ENCODE results near the gene SCRG1. TPM values are rescaled to one million over a fixed set of nuclear protein-coding genes. Genes with fewer than 3 reads are reported as not detected.

SCRG1 gene
- total and polyA plus RNA-seq, 2 donors (not counting 3 experiments of a cell fraction or from before 2014, with no cell fraction given), result not detected

GRCh38 chr4:173418639-173419038, 19.7 kb upstream of the SCRG1 start:
- H3K4me1 ChIP-seq (ENCODE audit: control insufficient read depth, extremely low read depth, insufficient read depth, low read length), result peaks cover 17% of the 10 kb centered on the region
- BruUV-seq (replicated peaks), result no TSS peak
- TF ChIP-seq FOS (IDR thresholded peaks at IDR 0.05; ENCODE audit: borderline replicate concordance, insufficient read depth, low read length), result peak; percentile 84
- no peak for TF ChIP-seq MAX (IDR thresholded peaks at IDR 0.05; ENCODE audit: insufficient read depth, insufficient read length)
- TF ChIP-seq JUN (IDR thresholded peaks at IDR 0.05; ENCODE audit: borderline replicate concordance, insufficient read depth, insufficient read length, low read depth), result no peak
- TF ChIP-seq GATA2 (IDR thresholded peaks at IDR 0.05; ENCODE audit: insufficient read depth, insufficient read length, low read depth, low read length), result peak; percentile 15
- TF ChIP-seq POLR2AphosphoS5 (IDR thresholded peaks at IDR 0.05; ENCODE audit: insufficient read depth, low read depth, low read length), result peak; percentile 34
- no peak for TF ChIP-seq POLR2A (IDR thresholded peaks at IDR 0.05; ENCODE audit: low read depth, low read length)
- FAIRE-seq (peak; percentile 78), DNase-seq (ENCODE audit: low read depth, low spot score) (peak; percentile 51)
- no peaks in the 10 kb centered on the region for H3K27me3 ChIP-seq (ENCODE audit: control insufficient read depth in 2 of 2, insufficient read depth in 2 of 2, low read length in 2 of 2)
- H3K4me3 ChIP-seq (replicated peaks in 1 of 3; ENCODE audit: insufficient read depth in 1 of 3, low read depth in 1 of 3, low read length in 3 of 3), result no peak overlapping the region
- intact Hi-C loops (cut with micrococcal nuclease) (loop anchor here (2.0 to 10.0 kb wide), 3 partner anchors 251 to 900 kb away; partner anchors contain the start of gene GALNT7), dilution Hi-C loops (cut with MboI; ENCODE audit: extremely low pct_ligation_motif_present, low sequenced_read_pairs) (no loop called here)
- POLR2A ChIA-PET, result interaction anchor here (1.3 kb wide), 1 partner anchor 84 kb away, joined by 3 read pairs; the partner anchor contains the start of gene HMGB2
- H3K9ac ChIP-seq (replicated peaks; ENCODE audit: extremely low read depth, insufficient read depth, low read length), result no peak overlapping the region
- no peaks in the 10 kb centered on the region for H4K20me1 ChIP-seq (replicated peaks; ENCODE audit: control insufficient read depth, extremely low read depth, insufficient read depth, low read length)
- H3K27ac ChIP-seq (ENCODE audit: insufficient read depth, low read depth, low read length), result peak overlapping the region; percentile 14
- H3K79me2 ChIP-seq (ENCODE audit: control insufficient read depth, insufficient read depth, low read length), result no peaks in the 10 kb centered on the region
- no peaks in the 10 kb centered on the region for H3K36me3 ChIP-seq (ENCODE audit: control insufficient read depth in 2 of 2, extremely low read depth in 1 of 2, insufficient read depth in 2 of 2, low read length in 2 of 2)
- no peaks in the 10 kb centered on the region for H3K9me1 ChIP-seq (replicated peaks; ENCODE audit: control insufficient read depth, extremely low read depth, insufficient read depth, low read length)
- H3K4me2 ChIP-seq (ENCODE audit: insufficient read depth, low read length), result peak overlapping the region; percentile 25
- no peaks in the 10 kb centered on the region for H3K9me3 ChIP-seq (replicated peaks; ENCODE audit: control insufficient read depth, insufficient read depth, low read length)
- H2AFZ ChIP-seq (ENCODE audit: low read depth, low read length), result no peak overlapping the region
- CTCF ChIA-PET, result interaction anchor here (0.7 to 7.8 kb wide), 7 partner anchors 51 to 405 kb away, joined by 3 to 214 read pairs (median 5); partner anchors contain the start of gene HMGB2

GRCh38 chr4:173417833-173418232, 18.9 kb upstream of the SCRG1 start:
- Histone ChIP-seq H3K9ac (replicated peaks; ENCODE audit: extremely low read depth, insufficient read depth, low read length) (no peak overlapping the region), H3K36me3 (ENCODE audit: control insufficient read depth in 2 of 2, extremely low read depth in 1 of 2, insufficient read depth in 2 of 2, low read length in 2 of 2) (no peaks in the 10 kb centered on the region), H3K9me3 (replicated peaks; ENCODE audit: control insufficient read depth, insufficient read depth, low read length) (no peaks in the 10 kb centered on the region), H4K20me1 (replicated peaks; ENCODE audit: control insufficient read depth, extremely low read depth, insufficient read depth, low read length) (no peaks in the 10 kb centered on the region), H2AFZ (ENCODE audit: low read depth, low read length) (no peak overlapping the region), H3K27ac (ENCODE audit: insufficient read depth, low read depth, low read length) (peak overlapping the region; percentile 14), H3K4me2 (ENCODE audit: insufficient read depth, low read length) (peak overlapping the region; percentile 0), H3K27me3 (ENCODE audit: control insufficient read depth in 2 of 2, insufficient read depth in 2 of 2, low read length in 2 of 2) (no peaks in the 10 kb centered on the region), H3K4me1 (ENCODE audit: control insufficient read depth, extremely low read depth, insufficient read depth, low read length) (peaks cover 23% of the 10 kb centered on the region), H3K79me2 (ENCODE audit: control insufficient read depth, insufficient read depth, low read length) (no peaks in the 10 kb centered on the region), H3K4me3 (replicated peaks in 1 of 3; ENCODE audit: insufficient read depth in 1 of 3, low read depth in 1 of 3, low read length in 3 of 3) (no peak overlapping the region), H3K9me1 (replicated peaks; ENCODE audit: control insufficient read depth, extremely low read depth, insufficient read depth, low read length) (no peaks in the 10 kb centered on the region)
- DNase-seq (ENCODE audit: low read depth, low spot score) (peak; percentile 60), FAIRE-seq (peak; percentile 77)
- CTCF ChIA-PET, result interaction anchor here (0.6 to 7.8 kb wide), 14 partner anchors 47 to 760 kb away, joined by 3 to 214 read pairs (median 4); partner anchors contain the start of genes HMGB2 and SAP30
- POLR2A ChIA-PET, result interaction anchor here (1.1 to 1.3 kb wide), 2 partner anchors 83 to 85 kb away, joined by 3 read pairs; partner anchors contain the start of gene HMGB2
- intact Hi-C loops (cut with micrococcal nuclease), result loop anchor here (1.0 to 10.0 kb wide), 9 partner anchors 47 to 901 kb away; partner anchors contain the start of genes GALNT7 and HMGB2
- dilution Hi-C loops (cut with MboI; ENCODE audit: extremely low pct_ligation_motif_present, low sequenced_read_pairs), result no loop called here
- TF ChIP-seq EZH2 (IDR thresholded peaks at IDR 0.05; ENCODE audit: borderline replicate concordance, low read depth, low read length, severe bottlenecking) (no peak), JUN (IDR thresholded peaks at IDR 0.05; ENCODE audit: borderline replicate concordance, insufficient read depth, insufficient read length, low read depth) (no peak), CTCF (IDR thresholded peaks at IDR 0.05; ENCODE audit: extremely low read depth in 1 of 2, insufficient read depth in 1 of 2, low read depth in 1 of 2, low read length in 2 of 2) (no peak), FOS (IDR thresholded peaks at IDR 0.05; ENCODE audit: borderline replicate concordance, insufficient read depth, low read length) (peak; percentile 57), POLR2A (IDR thresholded peaks at IDR 0.05; ENCODE audit: low read depth, low read length) (no peak), MYC (IDR thresholded peaks at IDR 0.05; ENCODE audit: low read depth, low read length) (no peak), POLR2AphosphoS5 (IDR thresholded peaks at IDR 0.05; ENCODE audit: insufficient read depth, low read depth, low read length) (no peak), GATA2 (IDR thresholded peaks at IDR 0.05; ENCODE audit: insufficient read depth, insufficient read length, low read depth, low read length) (peak; percentile 40)
- BruUV-seq (replicated peaks), result no TSS peak

All from endothelial cell of umbilical vein (primary cell).